ENCODE measurements around the gene CYP27B1.

Gene CYP27B1

DNA sequence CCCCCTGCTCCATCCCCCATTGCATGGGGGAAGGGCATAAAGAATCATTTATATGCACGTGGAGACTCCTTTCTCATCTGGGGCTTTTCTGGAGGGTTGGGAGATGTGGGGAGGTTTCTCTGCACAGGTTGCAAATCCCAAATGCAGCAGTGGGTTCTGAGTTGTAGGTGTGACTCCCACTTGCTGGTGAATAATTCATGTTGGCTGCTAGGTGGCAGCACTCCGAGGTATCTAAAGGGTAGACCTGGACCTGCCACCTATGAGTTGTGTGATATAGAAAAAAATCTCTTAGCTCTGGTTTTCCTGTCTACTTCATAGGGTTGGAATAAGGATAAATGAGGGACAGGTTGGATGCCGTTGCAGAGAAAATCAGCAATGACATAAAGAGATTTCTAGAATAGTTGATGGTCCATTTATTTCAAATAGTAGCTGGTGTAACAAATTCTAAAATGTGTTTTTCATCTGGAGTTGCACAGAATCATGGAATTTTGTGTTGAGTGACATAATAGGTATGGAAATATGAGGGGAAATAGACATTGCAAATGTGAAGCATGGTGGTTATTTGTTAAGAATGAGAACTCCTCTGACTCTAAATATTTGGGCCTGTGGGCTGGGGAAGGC lies 7.4 kb downstream of the CYP27B1 start:
- DNase-seq (ENCODE audit: extremely low spot score) = no peak

DNA sequence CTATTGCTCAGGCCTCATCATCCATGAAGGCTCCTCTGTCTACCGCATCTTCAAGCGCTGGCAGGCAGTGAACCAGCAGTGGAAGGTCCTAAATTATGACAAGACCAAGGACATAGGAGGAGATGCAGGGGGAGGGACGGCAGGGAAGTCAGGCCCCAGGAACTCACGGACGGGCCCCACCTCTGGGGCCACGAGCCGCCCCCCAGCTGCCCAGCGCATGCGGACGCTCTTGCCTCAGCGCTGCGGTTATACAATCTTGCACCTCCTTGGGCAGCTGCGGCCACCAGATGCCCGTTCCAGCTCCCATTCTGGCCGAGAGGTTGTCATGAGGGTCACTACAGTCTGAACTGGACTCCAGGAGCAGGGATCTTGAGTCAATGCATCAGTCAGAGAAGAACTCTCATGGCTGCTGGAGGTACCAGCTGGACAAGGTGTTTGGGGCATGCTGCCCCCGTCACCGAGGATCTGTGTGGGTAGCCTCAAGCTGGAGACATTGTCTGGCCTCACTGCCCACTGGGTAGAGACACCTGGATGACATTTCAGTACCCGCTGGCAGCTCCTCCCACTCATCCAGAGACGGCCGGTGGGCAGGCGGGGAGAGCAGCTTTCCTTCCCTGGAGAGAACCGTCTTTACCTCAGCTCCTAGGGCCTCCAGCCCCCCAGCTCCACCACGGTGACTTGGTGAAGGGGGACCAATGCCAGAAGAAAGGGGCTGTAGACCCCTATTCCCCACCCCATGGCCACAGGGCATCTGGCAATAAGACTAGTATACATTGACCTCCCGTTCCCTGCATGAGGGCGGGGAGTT lies 8.1 kb downstream of the CYP27B1 start:
- ChIA-PET CTCF (interaction anchor here (0.7 to 2.3 kb wide), 12 partner anchors 9 to 146 kb away, joined by 3 to 12 read pairs (median 4); partner anchors contain the start of genes CYP27B1, EEF1AKMT3, METTL1 and TSPAN31), POLR2A (no interaction called here)
- TF ChIP-seq, protein P1, sequence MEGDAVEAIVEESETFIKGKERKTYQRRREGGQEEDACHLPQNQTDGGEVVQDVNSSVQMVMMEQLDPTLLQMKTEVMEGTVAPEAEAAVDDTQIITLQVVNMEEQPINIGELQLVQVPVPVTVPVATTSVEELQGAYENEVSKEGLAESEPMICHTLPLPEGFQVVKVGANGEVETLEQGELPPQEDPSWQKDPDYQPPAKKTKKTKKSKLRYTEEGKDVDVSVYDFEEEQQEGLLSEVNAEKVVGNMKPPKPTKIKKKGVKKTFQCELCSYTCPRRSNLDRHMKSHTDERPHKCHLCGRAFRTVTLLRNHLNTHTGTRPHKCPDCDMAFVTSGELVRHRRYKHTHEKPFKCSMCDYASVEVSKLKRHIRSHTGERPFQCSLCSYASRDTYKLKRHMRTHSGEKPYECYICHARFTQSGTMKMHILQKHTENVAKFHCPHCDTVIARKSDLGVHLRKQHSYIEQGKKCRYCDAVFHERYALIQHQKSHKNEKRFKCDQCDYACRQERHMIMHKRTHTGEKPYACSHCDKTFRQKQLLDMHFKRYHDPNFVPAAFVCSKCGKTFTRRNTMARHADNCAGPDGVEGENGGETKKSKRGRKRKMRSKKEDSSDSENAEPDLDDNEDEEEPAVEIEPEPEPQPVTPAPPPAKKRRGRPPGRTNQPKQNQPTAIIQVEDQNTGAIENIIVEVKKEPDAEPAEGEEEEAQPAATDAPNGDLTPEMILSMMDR (IDR thresholded peaks at IDR 0.05; ENCODE audit: control extremely low read depth, extremely low read depth, low read depth, missing control alignments) = no peak
- no peak for DNase-seq (ENCODE audit: extremely low spot score)

More for the DNA sequence above, 7.4 kb downstream of the CYP27B1 start:
- ChIA-PET CTCF (interaction anchor here (0.6 to 2.3 kb wide), 12 partner anchors 8 to 176 kb away, joined by 3 to 12 read pairs (median 4); partner anchors contain the start of genes CYP27B1 and TSPAN31), POLR2A (no interaction called here)
- TF ChIP-seq, protein P1 (IDR thresholded peaks at IDR 0.05; ENCODE audit: control extremely low read depth, extremely low read depth, low read depth, missing control alignments) = peak; percentile 46

DNA sequence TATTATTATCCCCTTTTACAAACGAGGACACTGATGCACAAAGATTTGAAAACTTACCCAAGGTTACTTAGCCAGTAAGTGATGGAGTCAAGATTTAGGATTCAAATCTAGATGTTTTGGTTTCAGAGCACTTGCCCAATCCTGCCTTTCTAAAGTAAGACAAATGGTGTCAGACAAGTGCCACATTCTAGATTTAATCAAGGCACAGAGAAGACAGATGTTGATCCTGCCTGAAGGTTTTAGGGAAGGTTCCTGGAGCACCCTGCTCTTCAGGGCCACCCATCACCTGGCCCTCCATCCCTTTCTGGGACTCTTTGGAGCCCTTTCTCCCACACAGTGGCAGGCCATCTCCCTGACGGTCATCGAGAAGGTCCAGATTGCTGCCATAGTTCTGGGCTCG lies 9.1 kb downstream of the CYP27B1 start:
- CTCF ChIA-PET = interaction anchor here (2.2 to 2.4 kb wide), 3 partner anchors 10 to 45 kb away, joined by 8 to 61 read pairs (median 20); partner anchors contain the start of genes CYP27B1, EEF1AKMT3 and METTL1

DNA sequence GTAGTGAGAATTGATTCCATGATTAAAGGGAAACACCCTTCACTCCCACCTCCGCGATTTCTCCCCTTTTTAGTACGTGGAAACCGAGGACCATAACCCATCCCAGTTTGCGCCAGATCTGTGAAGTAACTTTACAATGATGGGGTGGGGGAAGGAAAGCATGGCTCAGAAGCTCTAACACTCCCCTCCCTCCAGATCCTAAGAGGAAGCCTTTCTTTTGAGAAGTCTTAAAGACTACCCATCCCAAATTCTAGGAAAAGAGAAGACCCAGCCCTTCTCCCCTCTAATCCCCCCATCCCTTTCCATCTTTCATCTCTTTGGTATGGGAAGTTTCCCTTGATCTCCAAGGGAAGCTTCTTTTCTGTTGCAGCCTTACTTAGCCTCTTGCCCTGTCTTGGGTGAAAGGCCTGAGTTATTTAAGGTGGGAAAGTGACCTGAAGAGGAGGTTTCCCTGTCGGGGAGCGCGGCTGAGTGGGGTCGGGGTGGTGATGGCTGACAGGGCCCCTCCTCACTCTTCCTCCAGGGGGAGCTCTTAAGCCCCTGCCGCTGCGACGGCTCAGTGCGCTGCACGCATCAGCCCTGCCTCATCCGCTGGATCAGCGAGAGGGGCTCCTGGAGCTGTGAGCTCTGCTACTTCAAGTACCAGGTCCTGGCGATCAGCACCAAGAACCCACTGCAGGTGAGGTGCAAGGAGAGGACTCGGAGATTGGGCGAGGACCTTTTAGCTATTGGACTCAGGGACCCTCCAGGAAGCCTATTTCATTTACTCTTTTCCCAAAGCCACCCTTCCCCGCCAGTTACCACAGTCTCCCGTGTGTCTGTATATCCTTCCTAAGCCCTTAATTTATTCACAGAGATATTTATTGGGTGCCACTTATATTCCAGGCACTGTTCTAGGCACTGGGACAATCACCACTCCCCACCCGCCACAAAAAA lies 10.2 kb downstream of the CYP27B1 start:
- POLR2A ChIA-PET = no interaction called here
- peak; percentile 84 for DNase-seq (ENCODE audit: extremely low spot score)
- CTCF ChIA-PET = interaction anchor here (0.6 to 2.4 kb wide), 36 partner anchors 8 to 517 kb away, joined by 3 to 61 read pairs (median 5); partner anchors contain the start of genes AVIL, B4GALNT1, CYP27B1 and EEF1AKMT3
- TF ChIP-seq, protein P1 (IDR thresholded peaks at IDR 0.05; ENCODE audit: control extremely low read depth, extremely low read depth, low read depth, missing control alignments) = peak; percentile 86

More for the DNA sequence above, 9.1 kb downstream of the CYP27B1 start:
- DNase-seq (ENCODE audit: extremely low spot score) = no peak
- POLR2A ChIA-PET = no interaction called here
- TF ChIP-seq, protein P1 (IDR thresholded peaks at IDR 0.05; ENCODE audit: control extremely low read depth, extremely low read depth, low read depth, missing control alignments) = no peak

DNA sequence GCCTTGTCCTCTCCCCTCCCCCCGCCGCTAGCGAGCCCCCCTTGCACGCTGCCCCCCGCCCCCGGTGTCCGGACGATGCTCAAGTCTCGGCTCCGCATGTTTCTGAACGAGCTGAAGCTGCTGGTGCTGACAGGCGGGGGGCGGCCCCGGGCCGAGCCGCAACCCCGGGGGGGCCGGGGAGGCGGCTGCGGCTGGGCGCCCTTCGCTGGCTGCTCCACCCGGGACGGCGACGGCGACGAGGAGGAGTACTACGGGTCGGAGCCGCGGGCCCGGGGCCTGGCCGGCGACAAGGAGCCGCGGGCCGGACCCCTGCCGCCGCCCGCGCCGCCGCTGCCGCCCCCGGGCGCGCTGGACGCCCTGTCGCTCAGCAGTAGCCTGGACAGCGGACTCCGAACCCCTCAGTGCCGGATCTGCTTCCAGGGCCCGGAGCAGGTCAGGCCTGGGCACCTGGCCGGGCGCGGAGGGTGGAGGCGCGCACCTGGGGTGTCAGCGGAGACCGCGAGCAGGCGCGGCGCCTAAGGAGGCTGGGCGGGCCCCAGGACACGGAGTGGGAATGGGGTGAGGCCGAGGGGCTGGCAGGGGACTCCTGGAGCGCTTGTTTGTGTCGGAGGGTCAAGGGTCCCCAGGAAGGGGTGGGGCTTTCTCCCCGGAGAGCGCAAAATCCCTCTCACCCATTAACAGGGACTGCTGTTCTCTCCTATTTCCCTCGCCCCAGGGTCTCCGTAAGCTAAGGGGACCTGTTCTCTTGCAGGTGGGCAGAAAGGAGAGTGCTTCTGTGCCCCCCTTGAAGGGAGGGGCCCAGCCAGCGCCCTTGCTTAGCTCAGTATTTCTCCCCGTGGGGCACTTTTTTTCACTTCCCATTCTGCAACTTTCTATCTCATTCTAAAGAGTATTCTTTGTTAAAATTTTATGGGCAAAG lies 11.2 kb downstream of the CYP27B1 start:
- CTCF ChIA-PET = interaction anchor here (0.7 to 2.4 kb wide), 31 partner anchors 8 to 297 kb away, joined by 3 to 61 read pairs (median 5); partner anchors contain the start of genes AVIL, CYP27B1, EEF1AKMT3 and GLI1
- DNase-seq (ENCODE audit: extremely low spot score) = no peak
- TF ChIP-seq, protein P1 (IDR thresholded peaks at IDR 0.05; ENCODE audit: control extremely low read depth, extremely low read depth, low read depth, missing control alignments) = no peak
- POLR2A ChIA-PET = no interaction called here
